ENCODE data around the gene ICAM3.

ICAM3 gene

GRCh38 chr19:10332965-10333757, 6.3 kb downstream of the ICAM3 start, which contains the start of gene RAVER1:
Gene RAVER1, minus strand, starts transcription at chr19:10333529. Its CDS starts 22 bp downstream, at chr19:10333507.
- TF ChIP-seq CTCF (conservative IDR thresholded peaks at IDR 0.05; ENCODE audit: low read length): 0 out of 2 replicates have a peak, but pooled peaks have one; percentile 15
- peak; percentile 96 for DNase-seq (ENCODE audit: low read depth)
- peak within 1 kb of the TSS; percentile 86 for H3K4me3 ChIP-seq (ENCODE audit: low read length)

- TF ChIP-seq CTCF (conservative IDR thresholded peaks at IDR 0.05; ENCODE audit: low read length): no peak; the same call in 1 of the 2 replicates
- H3K4me3 ChIP-seq (ENCODE audit: low read length): peak overlapping the region; percentile 86
- DNase-seq (ENCODE audit: low read depth): no peak
These were observed 7.1 kb downstream of the ICAM3 start for GRCh38 chr19:10332158-10332964.

- no peak for TF ChIP-seq CTCF (conservative IDR thresholded peaks at IDR 0.05; ENCODE audit: low read length)
- no peak overlapping the region for H3K4me3 ChIP-seq (ENCODE audit: low read length)
- no peak for DNase-seq (ENCODE audit: low read depth)
These were observed 9.9 kb downstream of the ICAM3 start for GRCh38 chr19:10329555-10329954.

GRCh38 chr19:10328558-10329429, 10.6 kb downstream of the ICAM3 start:
- no peak for DNase-seq (ENCODE audit: low read depth)
- H3K4me3 ChIP-seq (ENCODE audit: low read length): no peak overlapping the region
- TF ChIP-seq CTCF (conservative IDR thresholded peaks at IDR 0.05; ENCODE audit: low read length): no peak

- no peak for TF ChIP-seq CTCF (conservative IDR thresholded peaks at IDR 0.05; ENCODE audit: low read length)
- no peak overlapping the region for H3K4me3 ChIP-seq (ENCODE audit: low read length)
- no peak for DNase-seq (ENCODE audit: low read depth)
These were observed 11.6 kb downstream of the ICAM3 start for GRCh38 chr19:10327793-10328192.

GRCh38 chr19:10325732-10326131, 13.7 kb downstream of the ICAM3 start:
- H3K4me3 ChIP-seq (ENCODE audit: low read length): no peak overlapping the region
- TF ChIP-seq CTCF (conservative IDR thresholded peaks at IDR 0.05; ENCODE audit: low read length): no peak
- DNase-seq (ENCODE audit: low read depth): no peak

All from AG10803 (cell line).